ENCODE results near the gene PRKCB. TPM values are rescaled to one million over a fixed set of nuclear protein-coding genes. Genes with fewer than 3 reads are reported as not detected.

PRKCB gene
- total RNA-seq, 2 donors from 2014 or later = 2.9 to 28.6 TPM

DNA sequence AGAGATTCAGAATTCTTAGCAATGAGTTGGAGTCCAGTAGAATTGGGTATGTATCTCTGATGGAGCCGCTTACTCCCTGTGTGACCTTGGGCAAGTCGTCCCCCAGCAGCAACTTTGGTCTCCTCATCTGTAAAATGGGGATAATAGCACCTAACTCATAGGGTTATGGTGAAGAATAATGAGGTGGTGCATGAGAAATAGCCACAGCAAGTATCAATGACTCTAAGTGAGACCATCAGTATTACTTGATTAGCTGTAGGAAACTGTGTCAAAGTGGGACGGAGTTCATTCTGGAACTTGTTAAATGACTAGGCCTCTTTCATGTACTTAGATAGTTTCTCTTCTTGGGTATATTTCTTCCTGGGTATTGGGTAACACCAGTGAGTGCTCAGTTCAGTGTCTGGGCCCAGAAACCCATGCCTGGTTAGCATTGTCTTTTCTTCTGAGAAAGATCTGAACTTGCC, 6.4 kb downstream of the PRKCB start:
- 93% methylated on average over 3 of the region's 3 CpGs for WGBS
- Histone ChIP-seq H3K27me3 (replicated peaks; ENCODE audit: insufficient read depth) (no peaks in the 10 kb centered on the region), H3K4me1 (replicated peaks) (no peaks in the 10 kb centered on the region), H3K36me3 (no peaks in the 10 kb centered on the region), H3K9me3 (no peaks in the 10 kb centered on the region), H3K27ac (no peak overlapping the region), H3K4me3 (no peak overlapping the region)
- intact Hi-C loops (cut with DNase I) = no loop called here
- TF ChIP-seq CTCF (IDR thresholded peaks at IDR 0.05) = no peak
- TF ChIP-seq POLR2AphosphoS5 (IDR thresholded peaks at IDR 0.05) = no peak
- TF ChIP-seq POLR2A (IDR thresholded peaks at IDR 0.05) = no peak
- DNase-seq (ENCODE audit: low spot score) = no peak

GRCh38 chr16:23843143-23843542, 7.4 kb downstream of the PRKCB start:
- H3K4me1 ChIP-seq (replicated peaks) = no peaks in the 10 kb centered on the region
- intact Hi-C loops (cut with DNase I) = no loop called here
- 78% methylated on average over 4 of the region's 4 CpGs for WGBS

GRCh38 chr16:23847251-23847650, 11.5 kb downstream of the PRKCB start:
- H3K9me3 ChIP-seq = no peaks in the 10 kb centered on the region
- H3K27ac ChIP-seq = no peak overlapping the region
- H3K4me3 ChIP-seq = no peak overlapping the region
- intact Hi-C loops (cut with DNase I) = no loop called here
- H3K27me3 ChIP-seq (replicated peaks; ENCODE audit: insufficient read depth) = no peaks in the 10 kb centered on the region
- 52% methylated on average over 3 of the region's 3 CpGs for WGBS
- DNase-seq (ENCODE audit: low spot score) = no peak
- H3K4me1 ChIP-seq (replicated peaks) = no peaks in the 10 kb centered on the region
- TF ChIP-seq POLR2AphosphoS5 (IDR thresholded peaks at IDR 0.05) (no peak), CTCF (IDR thresholded peaks at IDR 0.05) (no peak), POLR2A (IDR thresholded peaks at IDR 0.05) (no peak)
- H3K36me3 ChIP-seq = no peaks in the 10 kb centered on the region

More at GRCh38 chr16:23843143-23843542, 7.4 kb downstream of the PRKCB start:
- no peak for TF ChIP-seq CTCF (IDR thresholded peaks at IDR 0.05)
- no peak for TF ChIP-seq POLR2A (IDR thresholded peaks at IDR 0.05)
- TF ChIP-seq POLR2AphosphoS5 (IDR thresholded peaks at IDR 0.05) = no peak
- Histone ChIP-seq H3K36me3 (no peaks in the 10 kb centered on the region), H3K27ac (no peak overlapping the region), H3K27me3 (replicated peaks; ENCODE audit: insufficient read depth) (no peaks in the 10 kb centered on the region), H3K4me3 (no peak overlapping the region), H3K9me3 (no peaks in the 10 kb centered on the region)
- no peak for DNase-seq (ENCODE audit: low spot score)

DNA sequence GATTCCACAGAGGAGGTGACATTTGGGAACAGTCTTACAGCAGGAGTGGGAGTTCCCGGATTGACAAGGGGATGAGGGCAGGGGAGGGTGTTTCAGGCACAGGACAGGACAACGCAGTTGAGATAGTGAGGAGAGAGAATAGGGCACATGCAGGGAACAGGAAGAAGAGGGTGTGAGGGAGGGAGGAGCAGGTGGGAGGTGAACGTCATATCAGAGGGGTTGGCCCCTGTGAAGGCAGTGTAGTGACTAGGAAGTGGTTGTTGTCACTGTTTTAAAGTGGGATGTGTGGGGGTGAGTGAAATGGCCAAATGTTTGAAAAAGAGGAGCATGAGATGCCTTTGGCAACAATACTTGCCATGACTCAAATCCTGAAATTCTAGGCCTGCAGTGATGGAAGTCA, 12.2 kb downstream of the PRKCB start:
- no peak overlapping the region for H3K4me3 ChIP-seq
- no peak for DNase-seq (ENCODE audit: low spot score)
- H3K27ac ChIP-seq = no peak overlapping the region
- intact Hi-C loops (cut with DNase I) = no loop called here
- H3K36me3 ChIP-seq = no peaks in the 10 kb centered on the region
- no peaks in the 10 kb centered on the region for H3K9me3 ChIP-seq
- H3K27me3 ChIP-seq (replicated peaks; ENCODE audit: insufficient read depth) = no peaks in the 10 kb centered on the region
- H3K4me1 ChIP-seq (replicated peaks) = no peaks in the 10 kb centered on the region
- TF ChIP-seq CTCF (IDR thresholded peaks at IDR 0.05) (no peak), POLR2A (IDR thresholded peaks at IDR 0.05) (no peak), POLR2AphosphoS5 (IDR thresholded peaks at IDR 0.05) (no peak)
- WGBS = 64% methylated on average over 3 of the region's 3 CpGs

GRCh38 chr16:23848958-23849357, 13.2 kb downstream of the PRKCB start:
- no peak for DNase-seq (ENCODE audit: low spot score)
- Histone ChIP-seq H3K9me3 (no peaks in the 10 kb centered on the region), H3K36me3 (no peaks in the 10 kb centered on the region), H3K27me3 (replicated peaks; ENCODE audit: insufficient read depth) (no peaks in the 10 kb centered on the region), H3K27ac (no peak overlapping the region), H3K4me3 (no peak overlapping the region), H3K4me1 (replicated peaks) (no peaks in the 10 kb centered on the region)
- intact Hi-C loops (cut with DNase I) = no loop called here
- WGBS = 82% methylated on average over 9 of the region's 9 CpGs
- TF ChIP-seq POLR2A (IDR thresholded peaks at IDR 0.05) = no peak
- no peak for TF ChIP-seq POLR2AphosphoS5 (IDR thresholded peaks at IDR 0.05)
- TF ChIP-seq CTCF (IDR thresholded peaks at IDR 0.05) = no peak
